Endothelial cell of umbilical vein (primary cell): ENCODE data around the gene CRYBG3. TPM values are rescaled to one million over a fixed set of nuclear protein-coding genes. Genes with fewer than 3 reads are reported as not detected.

Experiments
- BruUV-seq: library from RNA; stranded (reverse); fragments of 400-500 nt; replicated peaks from 2 replicates; lab custom pipeline; 2021; lab: Mats Ljungman, UMichigan
- CTCF ChIA-PET: fragments of 300-600, 350-600 bp; sonication (Branson Sonifier 250); formaldehyde crosslinking; loops from one replicate; lab custom pipeline; 2021; ENCODE audit warnings: antibody characterized with exemption, inconsistent platforms; lab: Charles Lee
- POLR2A ChIA-PET: fragments of 300-600, 350-600 bp; sonication (Branson Sonifier 250); formaldehyde crosslinking; loops from one replicate; lab custom pipeline; 2021; ENCODE audit warnings: antibody characterized with exemption, inconsistent platforms; lab: Charles Lee
- DNase-seq: peaks from one replicate; pipeline ENCODE4 v3.0.0-alpha.2; 2011; ENCODE audit warnings: low read depth, low spot score
- FAIRE-seq: peaks from 2 replicates; lab custom pipeline; 2011; peaks lifted over from hg19 to GRCh38; lab: Jason Lieb, UNC
- H2AFZ ChIP-seq: 2 replicates; pipeline ENCODE4 v1.6.0; 2012; ENCODE audit warnings: low read depth, low read length, control low read depth, inconsistent platforms
- H3K27ac ChIP-seq: 2 replicates; pipeline ENCODE4 v1.5.1; 2011; ENCODE audit warnings: low read depth, mild to moderate bottlenecking, control low read depth, low read length, moderate library complexity; ENCODE audit not compliant: insufficient read depth
- H3K27me3 ChIP-seq, 2 experiments: 2 replicates each; pipeline versions ENCODE4 v1.6.0 to v1.6.1; 2011; ENCODE audit warnings: low read length in 2 of 2, mixed read lengths in 1 of 2; ENCODE audit not compliant: control insufficient read depth in 2 of 2, insufficient read depth in 2 of 2
- H3K36me3 ChIP-seq, 2 experiments: 2 replicates in 1 of 2; 3 replicates in 1 of 2; pipeline ENCODE4 v1.5.1; 2011; ENCODE audit warnings: low read length in 2 of 2, mild to moderate bottlenecking in 1 of 2, moderate library complexity in 1 of 2; ENCODE audit not compliant: control insufficient read depth in 2 of 2, insufficient read depth in 2 of 2; ENCODE audit errors: extremely low read depth in 1 of 2
- H3K4me1 ChIP-seq: 3 replicates; pipeline ENCODE4 v1.5.1; 2011; ENCODE audit warnings: mild to moderate bottlenecking, low read length; ENCODE audit not compliant: control insufficient read depth, insufficient read depth; ENCODE audit errors: extremely low read depth
- H3K4me2 ChIP-seq: 2 replicates; pipeline ENCODE4 v1.6.1; 2011; ENCODE audit warnings: low read length, control low read depth, mixed read lengths; ENCODE audit not compliant: insufficient read depth
- H3K4me3 ChIP-seq, 3 experiments: fragments of 200-600 bp in 1 of 3; sonication (generic), shearing (Covaris generic) in 1 of 3; replicated peaks in 1 of 3; 2 replicates each; pipeline ENCODE4 v1.5.1; 2011 to 2016; ENCODE audit warnings: control low read depth in 3 of 3, low read length in 3 of 3, mild to moderate bottlenecking in 2 of 3, inconsistent platforms in 1 of 3, low read depth in 1 of 3, moderate library complexity in 1 of 3; ENCODE audit not compliant: insufficient read depth in 1 of 3
- H3K79me2 ChIP-seq: 2 replicates; pipeline ENCODE4 v1.6.0; 2012; ENCODE audit warnings: low read length, inconsistent platforms; ENCODE audit not compliant: control insufficient read depth, insufficient read depth
- H3K9ac ChIP-seq: replicated peaks from 2 replicates; pipeline ENCODE3; 2011; ENCODE audit warnings: low read length, control low read depth; ENCODE audit not compliant: insufficient read depth; ENCODE audit errors: extremely low read depth
- H3K9me1 ChIP-seq: replicated peaks from 3 replicates; pipeline ENCODE4 v1.6.0; 2011; ENCODE audit warnings: mild to moderate bottlenecking, low read length; ENCODE audit not compliant: control insufficient read depth, insufficient read depth; ENCODE audit errors: extremely low read depth
- H3K9me3 ChIP-seq: replicated peaks from 2 replicates; pipeline ENCODE4 v1.5.1; 2012; ENCODE audit warnings: low read length, inconsistent platforms; ENCODE audit not compliant: control insufficient read depth, insufficient read depth
- H4K20me1 ChIP-seq: replicated peaks from 2 replicates; pipeline ENCODE3; 2011; ENCODE audit warnings: mild to moderate bottlenecking, low read length; ENCODE audit not compliant: control insufficient read depth, insufficient read depth; ENCODE audit errors: extremely low read depth
- EZH2 ChIP-seq: IDR thresholded peaks from 2 replicates; pipeline ENCODE4 v1.6.1; 2012; ENCODE audit warnings: borderline replicate concordance, low read depth, mild to moderate bottlenecking, moderate library complexity, low read length, inconsistent platforms; ENCODE audit not compliant: severe bottlenecking
- FOS ChIP-seq: IDR thresholded peaks from 2 replicates; pipeline ENCODE4 v1.6.1; 2011; ENCODE audit warnings: mild to moderate bottlenecking, low read length, moderate library complexity, borderline replicate concordance; ENCODE audit not compliant: insufficient read depth
- POLR2A ChIP-seq: IDR thresholded peaks from 2 replicates; pipeline ENCODE4 v1.6.1; 2012; ENCODE audit warnings: low read depth, mild to moderate bottlenecking, control low read depth, low read length
- POLR2AphosphoS5 ChIP-seq: IDR thresholded peaks from 2 replicates; pipeline ENCODE4 v1.6.1; 2012; ENCODE audit warnings: low read depth, mild to moderate bottlenecking, control low read depth, low read length, moderate library complexity; ENCODE audit not compliant: insufficient read depth
- dilution Hi-C: fragments of 300-500 bp; cut with MboI; formaldehyde crosslinking; loops from one replicate; pipeline ENCODE4 v1.15.0; 2019; ENCODE audit warnings: low sequenced_read_pairs; ENCODE audit not compliant: extremely low pct_ligation_motif_present
- intact Hi-C: fragments of 100-400 bp; cut with micrococcal nuclease; formaldehyde crosslinking; loops from one replicate; pipeline ENCODE4 v1.10.0; 2022
- polyA plus RNA-seq, 4 experiments: library from polyadenylated mRNA; depleted of rRNA in 3 of 4; stranded (reverse) in 3 of 4; unstranded in 1 of 4; fragments of >200 nt; gene quantifications; 2 replicates each; pipeline versions ENCODE4 v1.2.1 to v1.2.3, GENCODE V29; 2011 to 2012; ENCODE audit warnings: missing spikeins in 1 of 4
- total RNA-seq: library from RNA; stranded (reverse); gene quantifications from 2 replicates; pipeline ENCODE4 v1.2.3, GENCODE V29; 2021
- TF ChIP-seq, protein P1 (sequence below): IDR thresholded peaks from 2 replicates; pipeline ENCODE4 v1.6.1; 2011; ENCODE audit not compliant: insufficient read depth, insufficient read length
- TF ChIP-seq, protein P2 (sequence below), 2 donors: IDR thresholded peaks; 1 replicate in 1 of 2; 2 replicates in 1 of 2; pipeline ENCODE4 v1.5.1; 2011; ENCODE audit warnings: low read length in 2 of 2, mild to moderate bottlenecking in 2 of 2, moderate library complexity in 2 of 2, control low read depth in 1 of 2, inconsistent platforms in 1 of 2, low read depth in 1 of 2; ENCODE audit not compliant: insufficient read depth in 1 of 2; ENCODE audit errors: extremely low read depth in 1 of 2

Gene CRYBG3
- total and polyA plus RNA-seq, 2 donors (not counting 3 experiments of a cell fraction or from before 2014, with no cell fraction given) = 2.8 to 15.0 TPM

DNA sequence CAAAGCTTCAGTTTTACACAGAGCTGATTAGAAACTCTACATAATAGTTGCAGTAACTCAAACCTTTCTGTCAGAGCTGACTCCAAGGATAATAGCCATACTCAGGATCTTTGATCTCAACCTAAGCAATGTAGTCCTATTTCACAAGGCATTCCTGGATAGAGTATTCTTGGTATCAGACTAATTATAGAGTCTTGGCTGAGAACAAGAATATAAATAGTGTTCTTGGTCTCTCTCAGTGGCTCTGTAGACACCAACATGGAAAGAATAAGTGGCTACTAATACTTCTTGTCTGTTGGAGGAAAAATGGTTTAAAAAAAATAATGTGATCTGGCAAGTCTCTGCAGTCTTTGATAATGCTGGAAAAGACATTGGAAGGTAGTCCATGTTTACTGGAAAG lies 94.8 kb downstream of the CRYBG3 start:
- no peak overlapping the region for H3K4me2 ChIP-seq
- dilution Hi-C loops (no loop called here), intact Hi-C loops (loop anchor here (2.0 kb wide), 1 partner anchor 14 kb away; no protein-coding TSS in a partner anchor)
- FAIRE-seq (no peak), DNase-seq (no peak)
- H3K36me3 ChIP-seq = peaks cover 0 to 6% of the 10 kb centered on the region in 2 experiments
- no TSS peak for BruUV-seq
- no peak overlapping the region for H2AFZ ChIP-seq
- H3K79me2 ChIP-seq = no peaks in the 10 kb centered on the region
- H3K9ac ChIP-seq = no peak overlapping the region
- no peak overlapping the region for H3K27ac ChIP-seq
- POLR2A ChIA-PET = no interaction called here
- no peaks in the 10 kb centered on the region for H3K9me3 ChIP-seq
- no peaks in the 10 kb centered on the region for H3K27me3 ChIP-seq
- no peaks in the 10 kb centered on the region for H3K9me1 ChIP-seq
- peaks cover 2% of the 10 kb centered on the region for H3K4me1 ChIP-seq
- TF ChIP-seq POLR2AphosphoS5 = no peak
- no peak for TF ChIP-seq FOS
- no peak for TF ChIP-seq POLR2A
- TF ChIP-seq, protein P1, sequence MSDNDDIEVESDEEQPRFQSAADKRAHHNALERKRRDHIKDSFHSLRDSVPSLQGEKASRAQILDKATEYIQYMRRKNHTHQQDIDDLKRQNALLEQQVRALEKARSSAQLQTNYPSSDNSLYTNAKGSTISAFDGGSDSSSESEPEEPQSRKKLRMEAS = no peak
- TF ChIP-seq EZH2 = no peak
- H4K20me1 ChIP-seq = no peaks in the 10 kb centered on the region
- H3K4me3 ChIP-seq = no peak overlapping the region
- CTCF ChIA-PET = no interaction called here

DNA sequence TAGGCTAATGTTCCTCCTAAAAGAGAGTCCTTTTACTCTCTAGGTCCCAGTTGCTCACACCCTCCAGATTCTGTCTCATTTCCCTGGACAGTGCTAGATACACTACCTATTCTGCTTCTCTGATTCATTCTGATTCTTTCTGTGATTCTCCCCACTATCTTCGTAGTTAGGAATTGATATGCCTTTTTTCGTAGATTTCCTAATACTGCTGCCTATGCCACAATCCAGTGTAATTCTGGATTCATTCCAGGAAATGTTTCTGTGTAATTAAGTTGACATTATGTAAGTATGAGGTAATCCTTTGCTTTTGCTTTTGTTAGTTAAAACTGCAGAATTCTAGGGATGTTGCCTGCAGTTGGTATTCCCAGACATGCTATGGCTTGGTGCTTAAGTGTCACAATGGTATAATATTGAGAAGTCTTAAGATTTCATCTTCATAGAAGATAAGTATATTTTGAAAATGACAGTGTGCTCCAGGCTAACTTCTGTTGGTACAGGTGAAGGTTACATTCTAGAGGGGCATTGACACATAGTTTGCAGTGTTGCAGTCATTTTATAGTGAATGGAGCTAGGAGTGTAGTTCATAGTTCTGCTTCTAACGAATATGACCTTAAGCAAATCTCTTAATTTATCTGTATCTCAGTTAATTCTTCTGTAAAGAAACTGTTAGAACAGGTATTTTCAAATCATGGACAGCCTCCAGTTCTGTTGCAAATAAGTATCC lies 96.2 kb downstream of the CRYBG3 start:
- H3K9me3 ChIP-seq = no peaks in the 10 kb centered on the region
- intact Hi-C loops (loop anchor here (2.0 kb wide), 1 partner anchor 15 kb away; no protein-coding TSS in a partner anchor), dilution Hi-C loops (no loop called here)
- H3K4me1 ChIP-seq = peaks cover 2% of the 10 kb centered on the region
- H3K4me2 ChIP-seq = no peak overlapping the region
- ChIA-PET POLR2A (no interaction called here), CTCF (no interaction called here)
- no peaks in the 10 kb centered on the region for H3K9me1 ChIP-seq
- no peaks in the 10 kb centered on the region for H3K79me2 ChIP-seq
- TF ChIP-seq, protein P2, sequence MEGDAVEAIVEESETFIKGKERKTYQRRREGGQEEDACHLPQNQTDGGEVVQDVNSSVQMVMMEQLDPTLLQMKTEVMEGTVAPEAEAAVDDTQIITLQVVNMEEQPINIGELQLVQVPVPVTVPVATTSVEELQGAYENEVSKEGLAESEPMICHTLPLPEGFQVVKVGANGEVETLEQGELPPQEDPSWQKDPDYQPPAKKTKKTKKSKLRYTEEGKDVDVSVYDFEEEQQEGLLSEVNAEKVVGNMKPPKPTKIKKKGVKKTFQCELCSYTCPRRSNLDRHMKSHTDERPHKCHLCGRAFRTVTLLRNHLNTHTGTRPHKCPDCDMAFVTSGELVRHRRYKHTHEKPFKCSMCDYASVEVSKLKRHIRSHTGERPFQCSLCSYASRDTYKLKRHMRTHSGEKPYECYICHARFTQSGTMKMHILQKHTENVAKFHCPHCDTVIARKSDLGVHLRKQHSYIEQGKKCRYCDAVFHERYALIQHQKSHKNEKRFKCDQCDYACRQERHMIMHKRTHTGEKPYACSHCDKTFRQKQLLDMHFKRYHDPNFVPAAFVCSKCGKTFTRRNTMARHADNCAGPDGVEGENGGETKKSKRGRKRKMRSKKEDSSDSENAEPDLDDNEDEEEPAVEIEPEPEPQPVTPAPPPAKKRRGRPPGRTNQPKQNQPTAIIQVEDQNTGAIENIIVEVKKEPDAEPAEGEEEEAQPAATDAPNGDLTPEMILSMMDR (IDR thresholded peaks at IDR 0.05; ENCODE audit: extremely low read depth in 1 of 2, insufficient read depth in 1 of 2, low read depth in 1 of 2, low read length in 2 of 2) = no peak
- no peak overlapping the region for H3K9ac ChIP-seq
- H2AFZ ChIP-seq = no peak overlapping the region
- no TSS peak for BruUV-seq
- H3K27me3 ChIP-seq = no peaks in the 10 kb centered on the region
- no peaks in the 10 kb centered on the region for H4K20me1 ChIP-seq
- FAIRE-seq = no peak
- DNase-seq = no peak
- no peak overlapping the region for H3K27ac ChIP-seq
- no peak overlapping the region for H3K4me3 ChIP-seq
- peaks cover 0 to 4% of the 10 kb centered on the region in 2 experiments for H3K36me3 ChIP-seq
